ENCODE measurements around the gene SPDYE2. TPM values are rescaled to one million over a fixed set of nuclear protein-coding genes. Genes with fewer than 3 reads are reported as not detected.
"Not testable (repeated sequence)": the region's sequence is repeated elsewhere in the genome, so short reads cannot be mapped to it uniquely, and the experiment has no call there.

SPDYE2 gene
- not detected for total RNA-seq

DNA sequence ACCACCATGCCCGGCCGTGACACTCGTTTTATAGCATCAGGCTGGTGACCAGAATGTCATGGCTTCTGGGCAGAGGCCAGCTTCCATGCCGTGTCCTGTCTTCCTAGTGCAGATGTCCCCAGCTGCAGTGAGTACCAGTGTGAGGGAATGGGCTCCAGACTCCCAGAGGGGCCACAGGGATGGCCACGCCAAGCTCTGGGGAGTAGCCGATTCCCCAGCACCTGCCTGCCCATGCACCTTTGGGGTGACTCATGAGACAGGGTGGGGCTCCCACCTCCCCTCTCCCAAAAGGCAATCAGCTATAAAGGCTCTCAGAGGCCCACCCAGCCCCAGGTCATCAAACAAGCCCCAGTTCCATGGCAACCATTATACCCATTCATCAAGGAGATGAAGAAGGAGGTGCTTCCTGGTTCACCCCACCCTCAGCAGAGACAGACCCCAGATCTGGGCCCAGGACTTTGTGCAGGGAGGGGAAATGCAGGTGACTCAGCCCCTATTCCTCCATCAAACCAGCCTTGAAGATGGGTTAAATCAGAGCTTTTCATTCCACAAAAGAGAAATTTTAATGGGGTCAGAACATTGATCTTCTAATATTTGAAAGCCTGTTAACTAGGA is at the start of gene SPDYE2:
Gene SPDYE2, plus strand, starts transcription at position 419 of the 615 bp plus-strand sequence. CDS start 2,030 bp downstream, outside the sequence.
- not testable (repeated sequence) for DNase-seq

GRCh38 chr7:102503141-102503540 is 47.9 kb upstream of the SPDYE2 start:
- not testable (repeated sequence) for DNase-seq

- not testable (repeated sequence) for DNase-seq
Observed at GRCh38 chr7:102505298-102506185, 45.5 kb upstream of the SPDYE2 start.

DNA sequence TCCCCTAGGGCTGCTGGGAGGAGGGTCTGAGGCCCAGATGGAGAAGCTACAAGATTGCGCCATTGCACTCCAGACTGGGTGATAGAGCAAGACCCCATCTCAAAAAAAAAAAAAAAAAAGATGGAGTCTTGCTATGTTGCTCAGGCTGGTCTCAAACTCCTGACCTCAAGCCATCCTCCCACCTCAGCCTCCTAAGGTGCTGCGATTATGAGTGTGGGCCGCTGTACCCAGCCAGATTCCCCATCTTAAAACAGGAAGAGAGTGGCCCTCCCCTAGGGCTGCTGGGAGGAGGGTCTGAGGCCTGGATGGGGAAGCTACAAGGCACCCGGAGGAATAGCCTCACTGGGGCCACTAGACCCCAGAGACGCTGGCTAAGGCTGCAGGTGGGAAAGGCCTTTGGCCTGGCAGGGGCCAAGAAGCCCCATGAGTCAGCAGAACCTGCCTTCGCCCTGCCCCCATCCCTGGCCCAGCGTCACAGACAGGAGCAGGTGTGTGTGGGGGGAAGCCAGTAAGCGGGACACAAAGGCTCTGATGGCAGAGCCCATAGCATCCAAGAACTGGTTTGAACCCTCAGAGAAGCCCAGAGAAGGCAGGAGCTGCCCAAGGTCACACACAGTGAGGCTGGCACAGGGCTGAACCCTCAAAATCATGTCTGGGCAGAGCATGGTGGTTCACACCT is 43.5 kb upstream of the SPDYE2 start:
- DNase-seq = not testable (repeated sequence)

DNA sequence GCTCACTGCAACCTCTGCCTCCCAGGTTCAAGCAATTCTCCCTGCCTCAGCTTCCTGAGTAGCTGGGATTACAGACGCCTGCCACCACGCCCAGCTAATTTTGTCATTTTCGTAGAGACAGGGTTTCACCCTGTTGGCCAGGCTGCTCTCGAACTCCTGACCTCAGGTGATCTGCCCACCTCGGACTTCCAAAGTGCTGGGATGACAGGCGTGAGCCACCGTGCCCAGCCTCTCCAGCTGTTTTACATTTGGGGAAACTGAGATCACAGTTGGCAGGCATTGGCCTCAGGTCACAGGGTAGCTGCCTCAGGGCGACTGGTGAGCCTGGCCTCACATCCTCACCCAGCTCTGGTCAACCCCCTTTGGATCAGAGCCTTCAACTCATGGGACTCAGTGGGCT is 40.5 kb upstream of the SPDYE2 start:
- DNase-seq = not testable (repeated sequence)

DNA sequence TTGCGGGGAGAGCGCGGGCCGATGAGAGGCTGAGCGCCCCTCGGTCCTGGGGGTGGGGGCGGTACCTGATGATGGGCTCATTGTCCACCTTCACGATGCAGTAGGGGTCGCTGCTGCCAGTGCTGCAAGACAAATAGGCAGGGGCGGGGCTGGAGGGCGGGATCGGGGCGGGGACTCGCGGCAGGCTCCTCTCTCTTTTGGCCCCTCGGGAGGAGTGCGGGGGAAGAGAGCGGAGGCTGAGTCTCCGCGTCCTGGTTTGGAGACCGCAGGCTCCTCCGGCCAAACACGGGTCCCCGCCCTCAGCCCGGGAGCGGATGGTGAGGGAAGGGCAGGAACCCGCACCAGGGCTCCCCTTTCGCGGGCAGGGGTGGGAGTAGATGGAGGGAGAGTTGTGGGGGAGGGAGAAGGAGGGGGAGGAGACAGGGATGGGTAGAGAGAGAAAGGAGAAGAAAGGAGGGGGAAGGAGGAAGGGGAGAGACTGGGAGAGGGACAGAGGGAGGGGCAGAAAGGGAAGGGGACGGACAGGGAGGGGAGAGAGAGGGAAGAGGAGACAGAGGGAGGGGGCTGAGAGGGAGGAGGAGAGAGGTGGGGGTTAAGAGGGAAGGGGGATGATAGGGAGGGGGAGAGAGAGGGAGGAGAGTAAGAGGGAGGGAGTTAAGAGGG is 39.0 kb upstream of the SPDYE2 start:
- DNase-seq = not testable (repeated sequence)

DNA sequence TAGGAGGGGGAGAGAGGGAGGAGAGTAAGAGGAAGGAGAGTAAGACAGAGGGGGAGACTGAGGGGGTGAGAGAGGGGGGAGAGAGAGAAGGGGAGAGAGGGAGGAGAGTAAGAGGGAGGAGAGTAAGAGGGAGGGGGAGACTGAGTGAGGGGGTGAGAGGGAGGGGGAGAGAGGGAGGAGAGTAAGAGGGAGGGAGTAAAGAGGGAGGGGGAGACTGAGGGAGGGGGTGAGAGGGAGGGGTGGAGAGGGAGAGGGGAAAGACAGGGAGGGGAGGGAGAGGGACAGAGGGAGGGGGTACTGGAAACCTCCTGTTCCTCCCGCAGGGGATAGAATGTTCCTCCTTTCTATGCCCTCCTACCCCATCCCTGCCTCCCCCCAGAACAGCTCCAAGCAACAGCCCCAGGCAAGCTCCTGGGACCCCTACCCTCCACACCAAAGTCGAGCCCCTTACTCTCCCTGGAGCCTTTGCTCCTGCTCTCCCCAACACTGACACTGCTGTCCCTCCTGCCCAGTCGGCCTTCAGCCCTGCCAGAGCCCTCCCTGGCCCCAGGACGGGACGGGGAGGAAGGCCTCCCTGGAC is 38.3 kb upstream of the SPDYE2 start:
- DNase-seq = peak; percentile 1

GRCh38 chr7:102514881-102515721 is 35.9 kb upstream of the SPDYE2 start:
- DNase-seq = not testable (repeated sequence)

DNA sequence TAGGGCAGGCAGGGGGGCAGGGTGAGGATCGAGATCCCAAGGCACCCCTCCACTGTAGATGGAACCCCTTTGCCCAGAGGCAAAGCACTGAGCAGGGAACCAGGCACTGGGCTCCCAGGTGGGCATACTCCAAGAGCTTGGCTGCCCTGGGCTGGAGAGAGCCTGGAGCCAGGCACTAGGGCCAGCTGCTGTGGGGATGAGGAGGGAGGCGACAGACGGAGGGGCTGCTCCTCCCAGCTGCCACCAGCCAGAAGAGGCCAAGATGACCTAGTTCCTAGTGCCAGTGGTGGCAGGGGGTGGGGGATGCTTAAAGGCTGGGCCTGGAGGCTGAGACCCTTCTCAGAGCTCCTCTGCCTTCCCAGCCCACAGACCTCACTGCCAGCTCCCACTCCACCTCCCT is 35.1 kb upstream of the SPDYE2 start:
- not testable (repeated sequence) for DNase-seq

DNA sequence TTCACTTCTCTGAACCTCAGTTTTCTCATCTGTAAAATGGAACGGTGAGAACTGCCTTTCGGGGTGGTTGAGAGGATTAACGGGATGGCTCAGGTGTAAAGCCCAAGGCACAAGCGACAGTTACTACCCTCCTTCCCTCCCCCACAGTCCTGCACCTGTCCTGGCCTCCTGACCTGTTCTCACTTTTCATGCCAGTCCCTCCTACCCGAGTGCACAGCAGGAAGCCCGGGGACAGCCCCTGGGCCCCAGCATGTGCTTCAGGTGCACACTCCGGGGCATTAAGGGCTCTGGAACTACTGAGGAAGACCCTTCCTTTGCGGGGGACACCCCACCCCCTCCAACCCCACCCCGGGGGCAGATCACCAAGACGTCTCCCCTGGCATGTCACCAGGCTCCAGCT is 34.1 kb upstream of the SPDYE2 start:
- not testable (repeated sequence) for DNase-seq

GRCh38 chr7:102517550-102518147 is 33.4 kb upstream of the SPDYE2 start, which contains the start of gene RASA4B:
RASA4B (minus strand) TSS chr7:102517777; CDS start chr7:102517710, 67 bp downstream.
- not testable (repeated sequence) for DNase-seq

DNA sequence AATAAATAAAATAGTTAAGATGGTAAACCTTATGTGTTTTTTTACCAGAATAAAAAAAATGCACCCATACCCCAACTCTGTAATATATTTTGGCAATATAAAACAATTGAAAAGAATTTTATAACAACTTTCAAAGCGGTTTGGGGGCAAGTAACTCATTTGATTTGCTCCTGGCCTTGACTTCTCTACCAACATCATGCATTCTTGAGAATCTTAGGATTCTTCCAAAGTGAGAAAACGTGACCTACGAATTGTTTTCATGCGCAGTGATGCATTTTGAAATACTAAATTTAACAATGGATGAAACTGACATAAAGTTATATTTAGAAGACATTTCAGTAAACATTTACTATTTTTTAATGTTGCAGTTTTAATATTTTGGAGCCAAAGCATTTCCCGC is 30.2 kb upstream of the SPDYE2 start:
- DNase-seq = not testable (repeated sequence)

DNA sequence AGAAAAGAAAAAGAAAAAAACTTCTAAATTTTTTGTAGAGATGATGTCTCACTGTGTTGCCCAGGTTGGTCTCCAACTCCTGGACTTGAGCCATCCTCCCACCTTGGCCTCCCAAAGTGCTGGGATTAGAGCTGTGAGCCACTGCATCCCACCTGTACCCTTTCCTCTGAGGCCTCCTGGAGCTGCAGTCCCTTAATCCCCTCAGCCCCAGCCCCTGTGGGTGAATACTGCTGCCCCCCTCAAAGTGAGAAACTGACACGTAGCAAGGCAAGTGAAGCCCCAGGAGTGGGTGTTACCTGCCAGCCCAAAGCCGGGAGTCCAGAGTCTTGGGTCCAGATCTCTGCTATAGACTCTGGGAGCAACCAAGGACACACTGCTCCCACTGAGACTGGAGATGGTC is 26.2 kb upstream of the SPDYE2 start:
- not testable (repeated sequence) for DNase-seq

GRCh38 chr7:102527182-102527581 is 23.8 kb upstream of the SPDYE2 start:
- DNase-seq = not testable (repeated sequence)

DNA sequence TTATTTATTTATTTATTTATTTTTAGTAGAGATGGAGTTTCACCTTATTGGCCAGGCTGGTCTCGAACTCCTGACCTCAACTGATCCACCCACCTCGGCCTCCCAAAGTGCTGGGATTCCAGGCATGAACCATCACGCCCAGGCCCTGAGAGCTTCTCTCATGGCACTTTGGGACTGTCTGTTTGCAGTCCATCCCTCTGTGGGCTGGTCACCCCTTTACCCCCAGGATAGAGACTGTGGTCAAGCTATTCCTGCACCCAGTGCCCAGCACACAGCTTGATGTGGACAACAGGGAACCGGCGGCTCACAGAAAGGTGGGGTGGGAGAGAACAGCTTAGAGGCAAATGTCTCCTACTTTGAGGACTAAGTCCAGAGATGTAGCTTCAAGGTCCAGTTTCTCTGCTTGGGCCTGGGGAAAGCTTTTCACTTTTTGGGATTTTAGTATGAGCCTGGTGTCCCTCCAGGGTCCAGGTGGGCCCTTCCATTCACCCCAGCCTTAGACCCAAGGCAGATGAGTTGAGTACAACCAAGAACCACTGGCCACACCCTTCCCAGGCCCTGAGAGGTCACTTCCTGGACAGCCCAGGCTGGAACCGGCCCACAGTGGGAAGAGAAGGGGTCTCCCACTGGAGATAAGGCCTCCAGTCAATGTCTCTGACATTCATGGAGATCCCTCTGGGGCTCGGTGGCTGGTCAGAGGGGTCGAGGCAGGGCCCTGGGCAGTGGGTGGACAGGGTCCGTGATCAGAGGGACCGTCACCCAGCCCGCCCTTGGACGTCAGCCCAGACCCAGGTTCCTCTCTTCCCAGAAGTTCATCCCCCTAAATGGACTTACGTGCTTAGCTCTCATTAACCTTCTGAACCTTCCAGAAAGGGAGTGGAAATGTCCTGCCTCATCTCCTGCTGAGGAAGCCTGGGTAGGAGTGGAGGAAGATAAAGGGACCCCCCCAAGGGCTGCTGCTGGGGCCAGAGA is 22.9 kb upstream of the SPDYE2 start:
- not testable (repeated sequence) for DNase-seq

GRCh38 chr7:102531583-102531982 is 19.4 kb upstream of the SPDYE2 start:
- not testable (repeated sequence) for DNase-seq

DNA sequence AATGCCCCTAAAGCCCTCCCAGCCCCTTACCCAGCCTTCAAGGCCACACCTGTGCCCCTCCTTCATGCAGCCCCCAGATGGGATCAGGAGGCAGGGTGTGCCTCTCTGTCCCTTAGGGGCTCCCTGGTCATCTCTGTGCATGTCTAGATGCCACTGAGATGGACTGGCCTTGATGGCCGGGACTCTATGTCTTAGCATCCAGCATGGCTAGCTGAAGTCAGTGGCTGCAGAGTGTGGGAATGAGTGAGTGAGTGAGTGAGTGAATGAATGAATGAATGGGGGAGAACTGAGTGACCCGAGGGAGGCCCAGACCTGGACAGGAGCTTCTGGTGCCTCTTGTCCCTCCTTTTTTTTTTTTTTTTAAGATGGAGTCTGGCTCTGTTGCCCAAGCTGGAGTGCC is 18.9 kb upstream of the SPDYE2 start:
- DNase-seq = not testable (repeated sequence)

DNA sequence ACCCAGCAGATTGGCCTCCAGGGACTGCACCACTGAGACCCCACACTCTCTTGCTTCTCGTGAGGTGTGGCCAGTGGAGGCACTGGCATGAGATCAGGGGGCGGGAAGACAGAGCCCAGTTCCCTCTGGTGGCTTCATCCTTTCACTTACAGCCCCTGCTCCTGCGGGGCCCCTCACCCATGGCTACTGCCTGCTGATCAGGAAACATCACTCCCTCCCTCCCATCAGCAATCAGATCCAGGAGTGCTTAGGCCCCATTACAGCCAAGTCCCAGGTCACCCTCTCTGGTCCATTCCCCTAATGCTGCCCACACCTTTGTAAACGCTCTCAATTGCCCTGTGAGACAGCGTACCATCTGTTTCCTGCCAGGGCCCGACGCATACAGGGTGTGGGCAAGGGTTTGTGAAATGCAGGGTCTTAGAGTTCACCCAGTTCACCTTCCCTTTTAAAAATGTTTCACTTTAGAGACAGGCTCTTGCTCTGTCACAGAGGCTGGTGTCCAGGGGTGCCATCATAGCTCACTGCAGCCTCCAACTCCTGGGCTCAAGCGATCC is 15.9 kb upstream of the SPDYE2 start:
- not testable (repeated sequence) for DNase-seq

DNA sequence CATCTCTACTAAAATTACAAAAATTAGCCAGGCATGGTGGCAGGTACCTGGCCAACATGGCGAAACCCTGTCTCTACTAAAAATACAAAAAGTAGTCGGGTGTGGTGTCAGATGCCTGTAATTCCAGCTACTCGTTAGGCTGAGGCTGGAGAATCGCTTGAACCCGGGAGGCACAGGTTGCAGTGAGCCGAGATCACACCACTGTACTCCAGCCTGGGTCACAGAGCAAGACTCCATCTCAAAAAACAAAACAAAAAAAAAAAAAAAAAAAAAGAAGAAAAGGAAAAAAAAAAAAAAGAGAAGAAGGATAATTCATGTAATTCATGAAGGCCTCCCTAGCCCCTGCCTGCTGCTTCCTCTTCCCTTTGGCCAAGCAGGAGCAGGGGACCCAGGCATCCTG is 10.4 kb upstream of the SPDYE2 start:
- DNase-seq = not testable (repeated sequence)
